GM21423 (cell line): Measurements from ENCODE around the gene NOS1AP.

ENCODE experiments used
- ATAC-seq: cut with Tn5 transposase; IDR thresholded peaks from one replicate; pipeline ENCODE4 v1.9.1; 2021; ENCODE audit warnings: mild to moderate bottlenecking, moderate library complexity; ENCODE audit not compliant: unreplicated experiment

NOS1AP gene

GRCh38 chr1:162088281-162088969 is 18.9 kb downstream of the NOS1AP start:
- ATAC-seq = no peak

GRCh38 chr1:162089748-162090147 is 20.3 kb downstream of the NOS1AP start:
- no peak for ATAC-seq

DNA sequence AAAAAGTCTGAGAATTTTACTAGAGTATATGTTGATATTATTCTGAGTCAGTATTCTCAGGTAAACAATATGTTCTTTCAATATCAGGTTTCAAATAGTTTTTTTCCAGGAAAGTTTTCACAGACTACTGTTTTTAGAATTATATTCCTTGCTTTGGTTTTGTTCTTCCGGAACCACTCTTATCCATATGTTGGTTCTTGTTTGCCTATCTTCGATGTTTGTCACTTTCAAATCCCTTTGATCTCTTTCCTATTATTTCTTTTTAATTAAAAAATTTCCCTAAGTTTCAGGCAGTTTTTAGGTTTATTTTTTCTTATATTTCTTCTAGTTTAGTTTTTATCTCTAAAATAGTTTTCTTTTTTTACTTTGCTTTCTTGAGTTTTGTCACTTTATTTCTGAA is 20.9 kb downstream of the NOS1AP start:
- ATAC-seq = no peak

- no peak for ATAC-seq
Observed at GRCh38 chr1:162091681-162092524, 22.4 kb downstream of the NOS1AP start.

- ATAC-seq = no peak
Observed at GRCh38 chr1:162093095-162093494, 23.6 kb downstream of the NOS1AP start.

DNA sequence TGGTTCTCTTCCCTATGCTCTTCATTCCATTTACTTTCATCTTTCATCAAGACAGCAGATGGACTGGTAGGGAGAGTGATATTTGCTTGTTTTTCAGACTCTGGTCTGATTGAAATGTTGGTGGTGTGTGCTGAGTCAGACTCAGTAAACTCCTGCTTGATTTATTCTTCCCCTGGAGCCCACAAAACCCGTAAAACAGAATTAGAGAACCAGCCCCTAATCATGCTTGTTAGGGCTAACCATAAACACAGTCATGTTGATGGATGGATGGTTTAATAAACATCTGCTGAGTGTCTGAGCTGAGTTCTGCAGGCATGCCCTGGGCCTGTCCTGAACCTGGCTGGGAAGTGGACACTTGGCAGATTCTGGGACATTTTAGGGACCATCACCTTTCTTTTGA is 24.8 kb downstream of the NOS1AP start:
- no peak for ATAC-seq

DNA sequence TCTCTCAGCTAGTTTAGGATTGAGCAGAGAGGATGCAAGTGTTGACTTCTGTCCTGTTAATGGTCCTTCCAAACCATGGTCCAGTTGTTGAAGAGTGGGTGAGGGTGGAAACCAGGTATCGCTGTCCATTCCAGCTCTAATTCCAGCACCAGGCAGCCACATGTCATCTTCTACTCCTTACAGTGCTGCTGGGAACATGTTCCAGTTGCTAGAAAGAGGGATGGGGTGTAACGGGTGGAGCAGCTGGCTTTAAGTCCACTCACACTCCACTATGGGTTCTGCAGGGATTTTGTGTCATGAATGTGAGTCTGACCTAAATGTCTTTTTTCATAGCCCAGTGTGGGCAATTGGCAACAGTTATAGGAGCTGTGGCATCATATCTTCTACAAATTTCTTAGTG is 25.2 kb downstream of the NOS1AP start:
- no peak for ATAC-seq

- no peak for ATAC-seq
Observed at GRCh38 chr1:162107911-162108310, 38.4 kb downstream of the NOS1AP start.

DNA sequence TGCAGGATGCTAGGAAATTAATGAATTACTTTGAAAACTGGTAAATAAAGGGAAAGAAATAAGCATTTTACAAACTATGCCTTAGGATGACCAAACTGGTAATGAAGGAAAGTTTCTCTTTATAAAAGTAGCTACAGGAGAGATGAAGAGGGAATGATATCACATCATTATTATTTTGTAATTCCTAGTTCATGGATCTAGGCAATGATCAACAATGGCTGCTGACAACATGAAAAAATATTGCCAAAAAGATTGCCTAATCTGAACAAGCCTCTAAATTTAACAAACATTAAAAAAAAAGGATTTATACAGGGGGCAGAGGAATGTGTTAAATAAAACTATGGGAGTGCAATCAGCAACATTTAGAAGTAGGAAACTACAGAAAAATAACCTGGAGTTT is 38.9 kb downstream of the NOS1AP start:
- ATAC-seq = no peak

- ATAC-seq = no peak
Observed at GRCh38 chr1:162110910-162111309, 41.4 kb downstream of the NOS1AP start.

GRCh38 chr1:162111572-162111971 is 42.1 kb downstream of the NOS1AP start:
- ATAC-seq = no peak

- no peak for ATAC-seq
Observed at GRCh38 chr1:162113419-162113818, 43.9 kb downstream of the NOS1AP start.

- no peak for ATAC-seq
Observed at GRCh38 chr1:162117039-162117774, 47.7 kb downstream of the NOS1AP start.

DNA sequence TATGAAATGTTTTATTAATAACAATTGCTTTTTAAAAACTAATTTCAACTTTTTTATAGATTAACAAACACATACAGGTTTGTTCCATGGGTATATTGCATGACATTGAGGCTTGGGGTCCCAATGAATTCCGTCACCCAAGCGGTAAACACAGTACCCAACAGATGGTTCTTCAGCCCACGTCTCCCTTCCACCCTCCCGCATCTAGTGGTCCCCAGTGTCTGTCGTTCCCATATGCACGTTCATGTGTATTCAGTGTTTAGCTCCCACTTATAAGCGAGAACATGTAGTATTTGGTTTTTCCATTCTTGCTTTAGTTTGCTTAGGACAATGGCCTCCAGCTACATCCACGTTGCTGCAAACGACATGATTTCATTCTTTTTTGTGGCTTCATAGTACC is 48.6 kb downstream of the NOS1AP start:
- ATAC-seq = no peak

DNA sequence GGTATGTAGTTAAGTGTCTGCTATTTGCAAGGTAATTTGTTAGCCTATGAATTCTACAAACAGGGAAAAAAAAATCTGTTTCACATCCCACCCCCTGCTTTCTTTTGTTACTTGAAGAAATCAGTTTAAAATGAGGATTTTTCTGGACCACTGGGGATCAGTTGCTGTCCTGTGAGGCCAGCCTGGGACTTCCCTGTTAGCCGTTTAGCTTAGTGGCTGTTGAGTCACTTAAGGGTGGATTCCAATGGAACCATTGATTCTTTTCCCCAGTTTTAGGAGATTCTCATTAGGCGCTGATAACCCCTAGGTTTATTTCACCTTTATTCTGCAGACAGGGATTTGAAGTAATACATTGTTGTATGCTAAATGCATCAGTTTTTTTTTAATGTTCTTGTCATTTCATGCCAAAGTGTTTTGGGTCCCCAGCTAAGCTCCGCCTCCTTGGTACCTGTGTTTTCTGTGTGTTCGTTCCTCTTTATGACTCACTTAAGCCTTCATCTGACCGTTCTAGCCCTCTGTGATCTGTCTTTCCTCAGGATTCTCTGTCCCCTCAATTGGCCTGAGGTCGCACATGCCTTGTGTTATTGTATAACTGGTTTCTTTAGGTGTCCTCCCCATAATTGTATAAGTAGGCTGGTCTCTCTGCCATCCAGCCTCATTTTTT is 59.3 kb downstream of the NOS1AP start:
- ATAC-seq = no peak

DNA sequence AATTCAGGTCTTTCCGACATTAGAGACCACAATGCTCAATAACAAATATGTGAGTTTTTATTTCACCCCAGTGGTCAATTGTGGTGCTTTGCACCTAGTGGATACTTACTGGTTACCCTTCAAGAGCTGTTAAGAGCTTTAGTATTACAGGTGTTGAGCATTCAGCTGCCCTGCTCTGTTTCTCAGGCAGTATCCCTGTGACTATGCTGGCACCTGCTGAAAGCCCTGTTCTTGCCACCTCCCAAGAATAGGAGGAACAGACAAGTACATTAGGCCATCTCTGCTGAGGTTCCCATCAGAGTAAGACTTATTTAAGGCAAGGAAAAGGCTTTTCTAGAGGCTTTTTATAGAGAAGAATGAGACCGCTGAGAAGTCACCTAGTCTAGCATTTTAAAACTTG is 60.8 kb downstream of the NOS1AP start:
- no peak for ATAC-seq

DNA sequence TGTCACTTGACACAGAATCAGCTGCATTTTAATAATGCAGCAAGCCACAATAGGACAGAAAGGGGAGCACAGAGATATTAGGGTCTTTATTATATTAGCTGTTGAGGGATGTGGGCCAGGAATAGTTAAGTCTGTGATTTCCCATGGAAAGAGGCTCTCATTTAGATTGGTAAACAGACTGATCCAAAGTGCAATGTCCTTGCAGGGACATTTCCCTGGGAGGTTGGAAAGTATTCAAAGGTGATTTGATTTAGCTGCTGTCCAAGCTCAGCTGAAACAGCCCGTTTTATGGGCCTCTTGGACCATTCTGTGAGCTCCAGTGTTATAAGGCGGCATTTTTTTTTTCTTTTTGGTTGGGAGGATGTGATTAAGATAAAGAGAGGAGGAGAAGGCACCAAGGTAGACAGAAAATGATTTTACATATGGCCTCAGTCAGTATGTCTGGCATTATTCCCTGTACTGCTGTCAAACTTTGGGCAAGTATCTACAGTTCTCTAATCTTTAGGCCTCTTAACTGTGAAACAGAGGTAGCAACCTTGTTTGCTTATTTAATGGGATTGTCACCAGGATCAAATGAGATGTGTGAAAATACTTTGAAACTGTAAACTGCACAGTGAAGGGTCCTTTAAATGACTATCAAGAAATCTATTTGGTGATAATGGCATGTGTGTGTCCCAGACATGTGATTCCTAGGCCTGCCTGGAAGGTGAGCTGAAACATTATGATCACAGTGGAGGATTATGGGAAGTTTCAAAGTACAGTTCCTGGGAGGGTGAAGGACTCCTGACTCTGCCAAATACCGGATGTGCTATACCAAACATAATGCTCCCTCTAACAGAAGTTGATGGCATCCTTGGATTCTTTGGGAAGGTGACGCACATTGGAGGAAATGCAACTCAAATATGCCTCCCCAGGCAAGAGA is 62.2 kb downstream of the NOS1AP start:
- no peak for ATAC-seq

- no peak for ATAC-seq
Observed at GRCh38 chr1:162133566-162133965, 64.1 kb downstream of the NOS1AP start.

DNA sequence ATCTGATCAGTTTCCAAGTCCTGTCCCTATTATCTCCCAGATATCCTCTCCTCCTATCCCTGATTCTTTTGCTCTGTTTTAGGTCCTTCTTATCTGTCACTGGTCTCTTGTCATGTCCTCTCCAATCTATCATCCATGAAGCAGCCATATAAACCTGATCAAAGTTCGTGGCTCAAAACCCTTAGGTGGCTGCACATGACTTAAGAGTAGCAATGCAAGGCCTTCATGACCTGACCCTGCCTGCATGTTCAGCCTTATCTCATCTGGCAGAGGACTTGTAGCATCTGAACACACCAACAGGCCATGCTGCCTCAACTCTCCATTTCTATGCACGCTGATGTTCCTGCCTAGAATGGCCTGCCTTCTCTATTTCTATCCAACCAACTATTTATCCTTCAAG is 65.2 kb downstream of the NOS1AP start:
- ATAC-seq = no peak

GRCh38 chr1:162135271-162135775 is 65.8 kb downstream of the NOS1AP start:
- no peak for ATAC-seq
